ENCODE measurements around the gene C1orf74.

DNA sequence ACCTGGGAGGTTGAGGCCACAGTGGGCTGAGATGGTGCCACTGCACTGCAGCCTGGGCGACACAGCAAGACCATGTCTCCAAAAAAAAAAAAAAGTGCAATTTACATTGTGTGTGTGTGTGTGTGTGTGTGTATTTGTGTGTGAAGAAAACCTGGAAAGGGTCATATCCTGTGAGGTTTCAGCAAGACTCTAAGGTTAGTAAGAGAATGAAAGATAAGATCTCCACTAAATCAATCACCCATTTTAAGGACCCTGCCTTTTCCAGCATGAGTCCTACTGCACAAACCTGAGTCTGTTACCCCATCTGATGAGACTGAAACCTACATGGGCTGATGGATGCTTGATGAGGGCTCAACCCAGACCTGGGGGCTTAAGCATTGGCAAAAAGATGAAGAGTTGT lies 4.9 kb upstream of the C1orf74 start:
- TF ChIP-seq, protein P1, sequence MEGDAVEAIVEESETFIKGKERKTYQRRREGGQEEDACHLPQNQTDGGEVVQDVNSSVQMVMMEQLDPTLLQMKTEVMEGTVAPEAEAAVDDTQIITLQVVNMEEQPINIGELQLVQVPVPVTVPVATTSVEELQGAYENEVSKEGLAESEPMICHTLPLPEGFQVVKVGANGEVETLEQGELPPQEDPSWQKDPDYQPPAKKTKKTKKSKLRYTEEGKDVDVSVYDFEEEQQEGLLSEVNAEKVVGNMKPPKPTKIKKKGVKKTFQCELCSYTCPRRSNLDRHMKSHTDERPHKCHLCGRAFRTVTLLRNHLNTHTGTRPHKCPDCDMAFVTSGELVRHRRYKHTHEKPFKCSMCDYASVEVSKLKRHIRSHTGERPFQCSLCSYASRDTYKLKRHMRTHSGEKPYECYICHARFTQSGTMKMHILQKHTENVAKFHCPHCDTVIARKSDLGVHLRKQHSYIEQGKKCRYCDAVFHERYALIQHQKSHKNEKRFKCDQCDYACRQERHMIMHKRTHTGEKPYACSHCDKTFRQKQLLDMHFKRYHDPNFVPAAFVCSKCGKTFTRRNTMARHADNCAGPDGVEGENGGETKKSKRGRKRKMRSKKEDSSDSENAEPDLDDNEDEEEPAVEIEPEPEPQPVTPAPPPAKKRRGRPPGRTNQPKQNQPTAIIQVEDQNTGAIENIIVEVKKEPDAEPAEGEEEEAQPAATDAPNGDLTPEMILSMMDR (IDR thresholded peaks at IDR 0.05 in 4 of 5, conservative IDR thresholded peaks at IDR 0.05 in 1 of 5), result no peak
- TF ChIP-seq POLR2A (IDR thresholded peaks at IDR 0.05), result no peak
